DND-41 (cell line): ENCODE results near the gene AREL1.

Experiments
- CTCF ChIP-seq: IDR thresholded peaks from 2 replicates; pipeline ENCODE4 v1.5.1; 2012; ENCODE audit warnings: borderline replicate concordance, low read length, moderate library complexity, mild to moderate bottlenecking; ENCODE audit not compliant: poor library complexity, severe bottlenecking; ENCODE audit errors: extremely low read depth
- EZH2 ChIP-seq: IDR thresholded peaks from 3 replicates; pipeline ENCODE4 v1.6.1; 2012; ENCODE audit warnings: borderline replicate concordance, low read depth, mild to moderate bottlenecking, moderate library complexity, low read length, inconsistent platforms; ENCODE audit not compliant: severe bottlenecking

GRCh38 chr14:74712499-74713394 is at the start of gene AREL1, which contains the start of gene FCF1:
- TF ChIP-seq CTCF (no peak), EZH2 (no peak)
